ENCODE results near the gene KLK10.

- TF ChIP-seq, protein P1, sequence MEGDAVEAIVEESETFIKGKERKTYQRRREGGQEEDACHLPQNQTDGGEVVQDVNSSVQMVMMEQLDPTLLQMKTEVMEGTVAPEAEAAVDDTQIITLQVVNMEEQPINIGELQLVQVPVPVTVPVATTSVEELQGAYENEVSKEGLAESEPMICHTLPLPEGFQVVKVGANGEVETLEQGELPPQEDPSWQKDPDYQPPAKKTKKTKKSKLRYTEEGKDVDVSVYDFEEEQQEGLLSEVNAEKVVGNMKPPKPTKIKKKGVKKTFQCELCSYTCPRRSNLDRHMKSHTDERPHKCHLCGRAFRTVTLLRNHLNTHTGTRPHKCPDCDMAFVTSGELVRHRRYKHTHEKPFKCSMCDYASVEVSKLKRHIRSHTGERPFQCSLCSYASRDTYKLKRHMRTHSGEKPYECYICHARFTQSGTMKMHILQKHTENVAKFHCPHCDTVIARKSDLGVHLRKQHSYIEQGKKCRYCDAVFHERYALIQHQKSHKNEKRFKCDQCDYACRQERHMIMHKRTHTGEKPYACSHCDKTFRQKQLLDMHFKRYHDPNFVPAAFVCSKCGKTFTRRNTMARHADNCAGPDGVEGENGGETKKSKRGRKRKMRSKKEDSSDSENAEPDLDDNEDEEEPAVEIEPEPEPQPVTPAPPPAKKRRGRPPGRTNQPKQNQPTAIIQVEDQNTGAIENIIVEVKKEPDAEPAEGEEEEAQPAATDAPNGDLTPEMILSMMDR (IDR thresholded peaks at IDR 0.05): no peak
- no peak for TF ChIP-seq POLR2A (IDR thresholded peaks at IDR 0.05)
- TF ChIP-seq EP300 (IDR thresholded peaks at IDR 0.05): no peak
Observed at GRCh38 chr19:51002089-51002532, 17.4 kb downstream of the KLK10 start.
